ENCODE measurements around the gene TMEM151B. TPM values are rescaled to one million over a fixed set of nuclear protein-coding genes. Genes with fewer than 3 reads are reported as not detected.

Gene TMEM151B
- total and polyA plus RNA-seq, 9 of the 15 experiments (the other 6 are each of a cell fraction or from before 2014, with no cell fraction given): not detected

- TF ChIP-seq, protein P1, sequence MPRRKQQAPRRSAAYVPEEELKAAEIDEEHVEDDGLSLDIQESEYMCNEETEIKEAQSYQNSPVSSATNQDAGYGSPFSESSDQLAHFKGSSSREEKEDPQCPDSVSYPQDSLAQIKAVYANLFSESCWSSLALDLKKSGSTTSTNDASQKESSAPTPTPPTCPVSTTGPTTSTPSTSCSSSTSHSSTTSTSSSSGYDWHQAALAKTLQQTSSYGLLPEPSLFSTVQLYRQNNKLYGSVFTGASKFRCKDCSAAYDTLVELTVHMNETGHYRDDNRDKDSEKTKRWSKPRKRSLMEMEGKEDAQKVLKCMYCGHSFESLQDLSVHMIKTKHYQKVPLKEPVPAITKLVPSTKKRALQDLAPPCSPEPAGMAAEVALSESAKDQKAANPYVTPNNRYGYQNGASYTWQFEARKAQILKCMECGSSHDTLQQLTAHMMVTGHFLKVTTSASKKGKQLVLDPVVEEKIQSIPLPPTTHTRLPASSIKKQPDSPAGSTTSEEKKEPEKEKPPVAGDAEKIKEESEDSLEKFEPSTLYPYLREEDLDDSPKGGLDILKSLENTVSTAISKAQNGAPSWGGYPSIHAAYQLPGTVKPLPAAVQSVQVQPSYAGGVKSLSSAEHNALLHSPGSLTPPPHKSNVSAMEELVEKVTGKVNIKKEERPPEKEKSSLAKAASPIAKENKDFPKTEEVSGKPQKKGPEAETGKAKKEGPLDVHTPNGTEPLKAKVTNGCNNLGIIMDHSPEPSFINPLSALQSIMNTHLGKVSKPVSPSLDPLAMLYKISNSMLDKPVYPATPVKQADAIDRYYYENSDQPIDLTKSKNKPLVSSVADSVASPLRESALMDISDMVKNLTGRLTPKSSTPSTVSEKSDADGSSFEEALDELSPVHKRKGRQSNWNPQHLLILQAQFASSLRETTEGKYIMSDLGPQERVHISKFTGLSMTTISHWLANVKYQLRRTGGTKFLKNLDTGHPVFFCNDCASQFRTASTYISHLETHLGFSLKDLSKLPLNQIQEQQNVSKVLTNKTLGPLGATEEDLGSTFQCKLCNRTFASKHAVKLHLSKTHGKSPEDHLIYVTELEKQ (CRISPR knock-in tag; IDR thresholded peaks at IDR 0.05): no peak
- TF ChIP-seq, protein P2, sequence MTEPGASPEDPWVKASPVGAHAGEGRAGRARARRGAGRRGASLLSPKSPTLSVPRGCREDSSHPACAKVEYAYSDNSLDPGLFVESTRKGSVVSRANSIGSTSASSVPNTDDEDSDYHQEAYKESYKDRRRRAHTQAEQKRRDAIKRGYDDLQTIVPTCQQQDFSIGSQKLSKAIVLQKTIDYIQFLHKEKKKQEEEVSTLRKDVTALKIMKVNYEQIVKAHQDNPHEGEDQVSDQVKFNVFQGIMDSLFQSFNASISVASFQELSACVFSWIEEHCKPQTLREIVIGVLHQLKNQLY (CRISPR knock-in tag; conservative IDR thresholded peaks at IDR 0.05): 0 out of 4 replicates have a peak, but pooled peaks of 1 of the 2 experiments have one; percentile 10
- TF ChIP-seq NFIX (CRISPR knock-in tag; IDR thresholded peaks at IDR 0.05; ENCODE audit: low read depth) (no peak), ZZZ3 (IDR thresholded peaks at IDR 0.05) (no peak), POU5F1 (IDR thresholded peaks at IDR 0.05; ENCODE audit: borderline replicate concordance, low read depth, low read length, partially characterized antibody) (peak; percentile 69), ZFP1 (CRISPR knock-in tag; IDR thresholded peaks at IDR 0.05) (0 out of 2 replicates have a peak, but pooled peaks have one; percentile 49), ZNF197 (CRISPR knock-in tag; IDR thresholded peaks at IDR 0.05; ENCODE audit: low read depth) (0 out of 2 replicates have a peak, but pooled peaks have one; percentile 16), NFIC (IDR thresholded peaks at IDR 0.05) (no peak), HIVEP1 (CRISPR knock-in tag; IDR thresholded peaks at IDR 0.05) (0 out of 2 replicates have a peak, but pooled peaks have one; percentile 34), TAF15 (IDR thresholded peaks at IDR 0.05; ENCODE audit: low read depth, low read length) (no peak), CCAR2 (IDR thresholded peaks at IDR 0.05; ENCODE audit: low read depth, low read length) (no peak), TARDBP (IDR thresholded peaks at IDR 0.05) (0 out of 2 replicates have a peak, but pooled peaks have one; percentile 14), RFX7 (CRISPR knock-in tag; IDR thresholded peaks at IDR 0.05) (no peak; the same call in 1 of the 2 replicates), AFF4 (CRISPR knock-in tag; IDR thresholded peaks at IDR 0.05) (peak; percentile 98), LEF1 (IDR thresholded peaks at IDR 0.05) (peak; percentile 12), FOSL1 (tag; conservative IDR thresholded peaks at IDR 0.05) (peak; percentile 98), RBM25 (IDR thresholded peaks at IDR 0.05; ENCODE audit: low read depth, low read length, severe bottlenecking) (peak; percentile 6), MTA1 (IDR thresholded peaks at IDR 0.05; ENCODE audit: borderline replicate concordance) (peak; percentile 48; the same call in 1 of the 2 replicates), BCL6 (CRISPR knock-in tag; IDR thresholded peaks at IDR 0.05) (no peak), ZNF175 (CRISPR knock-in tag; IDR thresholded peaks at IDR 0.05; ENCODE audit: low read depth) (no peak)
Observed at GRCh38 chr6:44247338-44248302, 22.6 kb upstream of the TMEM151B start (continued).

Data from K562 (cell line).